ENCODE data around the gene GOLGA8R. TPM values are rescaled to one million over a fixed set of nuclear protein-coding genes. Genes with fewer than 3 reads are reported as not detected.
"Not testable (repeated sequence)": the region's sequence is repeated elsewhere in the genome, so short reads cannot be mapped to it uniquely, and the experiment has no call there.

The GOLGA8R gene
- total and polyA plus RNA-seq, 8 donors, result 0.31 to 7.9 (median 0.72) TPM; not detected in 1

DNA sequence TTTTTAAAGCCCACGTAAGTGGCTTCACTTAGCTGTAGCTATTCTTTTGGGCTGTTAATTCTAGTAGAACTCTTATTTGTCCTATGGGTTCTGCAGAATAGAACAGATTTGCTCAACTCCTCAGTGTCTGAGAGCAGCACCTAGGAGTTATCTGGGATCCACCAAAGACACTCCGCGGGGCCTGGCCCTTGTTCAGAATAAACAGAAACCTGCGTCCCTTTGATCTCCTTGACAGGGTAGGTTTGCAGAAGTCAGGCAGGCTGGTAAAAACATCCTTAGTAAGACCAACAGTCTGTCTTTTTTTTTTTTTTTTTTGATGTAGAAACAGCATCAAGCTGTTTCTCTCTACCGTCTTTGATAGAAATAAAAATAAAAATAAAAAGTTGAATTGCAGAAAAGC lies 52.7 kb downstream of the GOLGA8R start:
- intact Hi-C loops (cut with DNase I; ENCODE audit: low total_unique reads); H3K27me3 ChIP-seq; H3K27ac ChIP-seq; H3K36me3 ChIP-seq; H3K4me3 ChIP-seq; DNase-seq; H3K4me1 ChIP-seq; H3K9me3 ChIP-seq: not testable (repeated sequence)
- 58 to 90% (median 67%) methylated on average over 1 to 2 of the region's 5 CpGs; no CpG with 5 or more reads in 1 of the 5 donors for WGBS, 5 donors

DNA sequence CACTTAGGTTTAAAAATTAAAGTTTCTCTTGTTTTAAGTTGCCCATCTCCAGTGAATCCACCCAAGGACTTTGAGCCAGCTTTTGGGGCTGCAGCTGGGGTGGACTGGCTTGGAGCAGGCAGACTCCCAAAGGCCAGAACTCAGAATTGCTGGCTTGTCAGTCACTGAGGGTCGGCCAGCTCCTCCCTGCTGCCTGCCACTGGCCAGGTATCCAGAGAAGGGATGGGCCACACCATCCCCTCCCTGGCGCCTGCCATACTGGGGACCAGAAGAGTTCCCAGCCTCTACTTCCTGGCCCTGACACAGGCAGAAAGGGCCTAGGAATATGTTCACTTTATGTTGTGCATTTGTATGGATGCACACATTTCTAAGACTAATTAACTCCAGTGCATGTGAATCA lies 53.1 kb downstream of the GOLGA8R start:
- H3K36me3 ChIP-seq; H3K4me3 ChIP-seq; H3K27me3 ChIP-seq; H3K27ac ChIP-seq; intact Hi-C loops (cut with DNase I; ENCODE audit: low total_unique reads); H3K9me3 ChIP-seq; DNase-seq; H3K4me1 ChIP-seq: not testable (repeated sequence)
- no CpG with 5 or more reads among the region's 2 CpGs for WGBS, 5 donors

DNA sequence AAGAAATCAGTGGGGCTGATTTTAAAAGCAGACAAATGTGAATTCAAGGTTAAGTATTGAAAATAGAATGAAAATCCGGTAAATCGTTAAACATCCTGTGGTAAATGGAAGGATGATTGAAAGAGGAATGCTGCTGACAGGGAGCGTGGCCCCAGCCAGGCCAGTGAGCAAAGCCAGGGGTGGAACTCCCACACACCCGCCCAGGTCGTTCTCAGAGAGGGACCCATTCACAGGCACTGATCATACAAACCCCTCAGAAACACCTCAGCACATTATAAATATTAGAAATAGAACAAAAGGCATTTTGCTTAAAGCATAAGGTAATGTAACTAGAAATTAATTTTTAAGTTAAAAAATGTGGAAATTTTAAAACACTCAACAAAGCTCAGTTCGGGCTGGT lies 59.0 kb downstream of the GOLGA8R start:
- H3K36me3 ChIP-seq; H3K27me3 ChIP-seq; H3K9me3 ChIP-seq; DNase-seq; H3K27ac ChIP-seq; H3K4me1 ChIP-seq; H3K4me3 ChIP-seq; intact Hi-C loops (cut with DNase I; ENCODE audit: low total_unique reads): not testable (repeated sequence)
- WGBS, 5 donors, result 51 to 62% (median 58%) methylated on average over 3 to 5 of the region's 6 CpGs

Small RNAs within 50 kb of the gene (small RNA-seq; reads per million reads assigned to genes)
- gene AC019322.2 (0 reads per million in 4 donors), gene RF00019 (0 reads per million in 4 donors), gene RF00096 (0 reads per million in 4 donors), gene RN7SL196P (0 reads per million in 4 donors)

Other genes with a start within 250 kb of the GOLGA8R start
- 1 to 10 TPM in 4 of 5 donors, not detected in 1; 2.2 to 6.8 (median 3.1) TPM for gene CHRFAM7A, start 20.7 kb downstream of the GOLGA8R start, total RNA-seq
- under 1 TPM; 0.15 to 0.55 (median 0.25) TPM for gene CHRFAM7A, start 20.7 kb downstream of the GOLGA8R start, polyA plus RNA-seq
- gene GOLGA8Q, start 137.8 kb upstream of the GOLGA8R start, total RNA-seq, result 10 to 100 TPM in 1 of 5 donors, 1 to 10 TPM in 2, not detected in 2; 1.8 to 53.1 (median 8.7) TPM
- gene GOLGA8Q, start 137.8 kb upstream of the GOLGA8R start, polyA plus RNA-seq, result not detected
- gene GOLGA8H, start 189.8 kb upstream of the GOLGA8R start, total RNA-seq, result 1 to 10 TPM in 1 of 5 donors, under 1 TPM in 1, not detected in 3; 0.43 to 2.0 TPM
- gene GOLGA8H, start 189.8 kb upstream of the GOLGA8R start, polyA plus RNA-seq, result under 1 TPM in 2 of 3 donors, not detected in 1; 0.13 to 0.25 TPM

Measured in stomach (tissue), 9 donors.